ENCODE data around the gene SPDYE16.
"Not testable (repeated sequence)": the region's sequence is repeated elsewhere in the genome, so short reads cannot be mapped to it uniquely, and the experiment has no call there.

- TF ChIP-seq, protein P1, sequence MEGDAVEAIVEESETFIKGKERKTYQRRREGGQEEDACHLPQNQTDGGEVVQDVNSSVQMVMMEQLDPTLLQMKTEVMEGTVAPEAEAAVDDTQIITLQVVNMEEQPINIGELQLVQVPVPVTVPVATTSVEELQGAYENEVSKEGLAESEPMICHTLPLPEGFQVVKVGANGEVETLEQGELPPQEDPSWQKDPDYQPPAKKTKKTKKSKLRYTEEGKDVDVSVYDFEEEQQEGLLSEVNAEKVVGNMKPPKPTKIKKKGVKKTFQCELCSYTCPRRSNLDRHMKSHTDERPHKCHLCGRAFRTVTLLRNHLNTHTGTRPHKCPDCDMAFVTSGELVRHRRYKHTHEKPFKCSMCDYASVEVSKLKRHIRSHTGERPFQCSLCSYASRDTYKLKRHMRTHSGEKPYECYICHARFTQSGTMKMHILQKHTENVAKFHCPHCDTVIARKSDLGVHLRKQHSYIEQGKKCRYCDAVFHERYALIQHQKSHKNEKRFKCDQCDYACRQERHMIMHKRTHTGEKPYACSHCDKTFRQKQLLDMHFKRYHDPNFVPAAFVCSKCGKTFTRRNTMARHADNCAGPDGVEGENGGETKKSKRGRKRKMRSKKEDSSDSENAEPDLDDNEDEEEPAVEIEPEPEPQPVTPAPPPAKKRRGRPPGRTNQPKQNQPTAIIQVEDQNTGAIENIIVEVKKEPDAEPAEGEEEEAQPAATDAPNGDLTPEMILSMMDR (IDR thresholded peaks at IDR 0.05 in 8 of 11, conservative IDR thresholded peaks at IDR 0.05 in 3 of 11) = not testable (repeated sequence)
- not testable (repeated sequence) for TF ChIP-seq POLR2A (IDR thresholded peaks at IDR 0.05)
These were observed 40.3 kb downstream of the SPDYE16 start for GRCh38 chr7:76502836-76503235.
